GM12872 (cell line): ENCODE data around the gene CACNA2D3.

Experiments used
- CTCF ChIP-seq: IDR thresholded peaks from 3 replicates; pipeline ENCODE4 v1.5.1; 2011; ENCODE audit warnings: low read depth, mild to moderate bottlenecking, low read length, moderate library complexity; ENCODE audit not compliant: insufficient read depth

Gene CACNA2D3

DNA sequence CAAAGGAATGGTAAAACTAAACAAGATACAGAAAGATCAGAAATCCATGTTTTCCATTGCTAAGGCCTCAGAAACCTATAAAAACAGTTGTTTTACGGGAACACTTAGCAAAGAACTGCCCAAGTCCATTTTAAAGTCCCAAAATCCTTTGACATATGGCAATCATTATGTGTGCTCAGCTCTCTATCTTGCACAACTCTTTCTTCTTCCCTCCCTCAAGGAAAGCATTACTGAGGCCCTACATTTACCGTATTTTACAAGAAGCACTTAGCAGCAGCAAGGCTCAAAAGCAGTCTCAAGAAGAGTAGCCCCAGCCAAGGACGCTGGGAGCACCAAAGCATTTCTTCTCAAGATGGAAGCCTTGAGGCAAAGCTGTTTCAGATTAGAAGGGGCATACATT lies 975.1 kb downstream of the CACNA2D3 start:
- no peak for TF ChIP-seq CTCF

- TF ChIP-seq CTCF = no peak
Observed at GRCh38 chr3:55105647-55106046, 983.3 kb downstream of the CACNA2D3 start.

DNA sequence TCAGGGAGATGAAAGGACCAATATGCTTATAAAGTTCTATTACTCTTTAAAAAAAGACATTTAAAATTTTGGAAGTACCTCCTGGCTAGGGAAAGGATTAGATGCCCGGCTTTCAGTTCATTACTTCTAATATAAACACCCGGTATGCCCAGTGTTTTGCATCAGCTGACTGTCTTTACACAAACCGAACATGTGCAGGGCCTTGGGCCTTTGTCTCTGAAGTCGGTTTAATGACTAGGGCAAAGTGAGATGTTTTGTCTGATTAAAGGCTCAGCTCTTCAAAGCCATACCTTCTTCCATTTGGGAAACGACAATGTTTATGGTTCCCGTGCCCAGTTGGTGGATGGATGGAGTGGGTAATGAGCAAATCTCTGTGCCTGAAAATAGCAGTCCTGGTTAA lies 984.8 kb downstream of the CACNA2D3 start:
- TF ChIP-seq CTCF = no peak

GRCh38 chr3:55118451-55118850 lies 996.1 kb downstream of the CACNA2D3 start:
- TF ChIP-seq CTCF = no peak

DNA sequence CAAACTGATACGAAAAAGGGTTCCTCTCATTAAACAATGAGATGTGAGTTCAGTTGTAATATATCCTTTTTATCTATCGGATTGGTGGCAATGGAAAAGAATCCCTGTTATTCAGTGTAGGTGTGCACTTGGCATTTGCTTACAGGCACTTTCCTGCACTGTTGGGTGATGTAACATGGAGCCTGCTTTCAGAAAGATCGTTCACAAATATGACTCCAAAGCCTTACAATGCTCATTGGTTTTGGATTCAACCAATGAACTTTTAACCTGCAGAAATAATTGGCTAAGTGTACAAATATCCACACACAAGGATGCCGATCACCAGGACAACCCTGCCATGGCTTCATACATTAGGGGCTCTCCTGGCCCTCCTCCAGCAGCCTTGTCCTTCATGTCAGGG lies 996.9 kb downstream of the CACNA2D3 start:
- TF ChIP-seq CTCF = no peak

DNA sequence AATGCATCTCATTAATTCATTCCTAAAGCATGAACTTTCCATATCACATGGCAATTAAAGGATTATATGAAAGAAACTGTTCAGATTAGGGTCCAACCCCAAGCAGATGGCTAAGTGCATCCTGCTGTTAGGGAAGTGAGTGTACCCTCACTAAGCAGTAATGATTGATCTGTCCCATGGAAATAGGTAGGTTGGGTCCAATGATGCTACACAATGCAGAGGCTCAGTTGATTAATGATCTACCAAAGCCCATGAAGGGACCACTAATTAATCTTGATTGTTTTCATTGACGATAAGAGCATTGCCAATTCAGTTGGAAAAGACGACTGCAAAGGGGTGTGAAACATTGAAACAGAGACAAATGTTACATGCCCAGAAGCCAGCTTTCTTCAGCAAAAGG lies 1000.0 kb downstream of the CACNA2D3 start:
- TF ChIP-seq CTCF = no peak
